Esophagus (tissue), 2 donors: ENCODE measurements around the gene ELF2. TPM values are rescaled to one million over a fixed set of nuclear protein-coding genes. Genes with fewer than 3 reads are reported as not detected.

Experiments
- H3K27ac ChIP-seq, 2 donors: one replicate each; pipeline ENCODE4 v1.5.1; 2013; ENCODE audit warnings: low read depth in 2 of 2, mild to moderate bottlenecking in 2 of 2, inconsistent platforms in 1 of 2, low read length in 1 of 2, moderate library complexity in 1 of 2
- H3K27me3 ChIP-seq, 2 donors: one replicate each; pipeline ENCODE4 v1.6.1; 2013; ENCODE audit warnings: low read length in 2 of 2, control low read depth in 1 of 2, mild to moderate bottlenecking in 1 of 2; ENCODE audit not compliant: insufficient read depth in 2 of 2, control insufficient read depth in 1 of 2
- H3K36me3 ChIP-seq, 2 donors: one replicate each; pipeline ENCODE4 v1.6.1; 2013; ENCODE audit warnings: low read length in 1 of 2; ENCODE audit not compliant: control insufficient read depth in 2 of 2, insufficient read depth in 2 of 2
- H3K4me1 ChIP-seq, 2 donors: one replicate each; pipeline ENCODE4 v1.6.1; 2013; ENCODE audit warnings: low read length in 1 of 2; ENCODE audit not compliant: control insufficient read depth in 2 of 2, insufficient read depth in 2 of 2
- H3K4me3 ChIP-seq, 2 donors: one replicate each; pipeline ENCODE4 v1.5.1; 2013; ENCODE audit warnings: low read length in 2 of 2, mild to moderate bottlenecking in 2 of 2, low read depth in 1 of 2, moderate library complexity in 1 of 2
- H3K9me3 ChIP-seq, 2 donors: one replicate each; pipeline ENCODE4 v1.6.1; 2013; ENCODE audit warnings: mild to moderate bottlenecking in 2 of 2, low read depth in 1 of 2, low read length in 1 of 2, moderate library complexity in 1 of 2; ENCODE audit not compliant: control insufficient read depth in 2 of 2, insufficient read depth in 1 of 2
- WGBS, 2 donors: extraction: QIAGEN DNeasy Blood & Tissue Kit; methylation state at CpG; one replicate each; pipeline ENCODE4 v1.1.7; 2013; 5-methylcytosine and 5-hydroxymethylcytosine counted together
- polyA plus RNA-seq, 2 donors: library from polyadenylated mRNA; stranded (reverse); fragments of 200-250 nt; gene quantifications; one replicate each; pipeline ENCODE4 v1.2.3, GENCODE V29; 2013
- donor health status: healthy with polysubstance abuse.
- donor health status: Bipolar disorder and iron deficiency.

ELF2 gene
- polyA plus RNA-seq, 2 donors: 12.4 to 13.6 TPM

GRCh38 chr4:139018971-139019758 is 157.9 kb downstream of the ELF2 start:
- Histone ChIP-seq H3K4me1 (no peaks in the 10 kb centered on the region), H3K27ac (no peak overlapping the region), H3K4me3 (no peak overlapping the region), H3K36me3 (no peaks in the 10 kb centered on the region), H3K9me3 (no peaks in the 10 kb centered on the region), H3K27me3 (no peaks in the 10 kb centered on the region)
- WGBS, 2 donors: 83 to 85% methylated on average over 10 of the region's 10 CpGs

- H3K4me3 ChIP-seq: no peak overlapping the region
- no peak overlapping the region for H3K27ac ChIP-seq
- H3K4me1 ChIP-seq: no peaks in the 10 kb centered on the region
- H3K36me3 ChIP-seq: no peaks in the 10 kb centered on the region
- no peaks in the 10 kb centered on the region for H3K9me3 ChIP-seq
- no peaks in the 10 kb centered on the region for H3K27me3 ChIP-seq
Measured at GRCh38 chr4:139018501-139018900, 158.5 kb downstream of the ELF2 start.

DNA sequence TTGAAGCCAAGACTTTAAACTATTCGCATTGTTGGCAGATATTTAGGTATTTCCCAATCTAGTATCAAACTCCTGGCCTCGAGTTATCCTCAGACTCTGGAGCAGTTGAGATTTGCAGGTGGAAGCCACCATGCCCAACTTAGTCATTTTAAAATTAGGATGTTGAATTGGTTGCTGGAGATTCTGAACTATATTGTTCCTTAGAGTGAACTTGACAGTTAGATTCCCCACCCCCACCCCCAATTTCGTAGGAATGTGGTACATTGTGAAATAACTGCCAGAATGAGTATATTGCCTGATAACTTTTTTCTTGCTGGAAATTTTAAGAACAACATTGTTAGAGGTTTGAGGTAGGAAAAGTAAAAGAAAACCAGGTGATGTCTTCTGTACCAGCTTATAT is 159.2 kb downstream of the ELF2 start:
- no peaks in the 10 kb centered on the region for H3K9me3 ChIP-seq
- H3K27ac ChIP-seq: no peak overlapping the region
- no peaks in the 10 kb centered on the region for H3K36me3 ChIP-seq
- no peaks in the 10 kb centered on the region for H3K27me3 ChIP-seq
- no peak overlapping the region for H3K4me3 ChIP-seq
- no peaks in the 10 kb centered on the region for H3K4me1 ChIP-seq
- WGBS, 2 donors: 57 to 61% methylated on average over 3 of the region's 3 CpGs

- H3K27me3 ChIP-seq: no peaks in the 10 kb centered on the region
- 0% methylated on average over 35 to 55 of the region's 55 CpGs for WGBS, 2 donors
- no peaks in the 10 kb centered on the region for H3K4me1 ChIP-seq
- no peaks in the 10 kb centered on the region for H3K36me3 ChIP-seq
- peak overlapping the region; percentile 77 to 78 for H3K4me3 ChIP-seq
- H3K9me3 ChIP-seq: no peaks in the 10 kb centered on the region
- H3K27ac ChIP-seq: peak overlapping the region; percentile 84 to 91
Measured at GRCh38 chr4:139015948-139016471, 161.0 kb downstream of the ELF2 start.

DNA sequence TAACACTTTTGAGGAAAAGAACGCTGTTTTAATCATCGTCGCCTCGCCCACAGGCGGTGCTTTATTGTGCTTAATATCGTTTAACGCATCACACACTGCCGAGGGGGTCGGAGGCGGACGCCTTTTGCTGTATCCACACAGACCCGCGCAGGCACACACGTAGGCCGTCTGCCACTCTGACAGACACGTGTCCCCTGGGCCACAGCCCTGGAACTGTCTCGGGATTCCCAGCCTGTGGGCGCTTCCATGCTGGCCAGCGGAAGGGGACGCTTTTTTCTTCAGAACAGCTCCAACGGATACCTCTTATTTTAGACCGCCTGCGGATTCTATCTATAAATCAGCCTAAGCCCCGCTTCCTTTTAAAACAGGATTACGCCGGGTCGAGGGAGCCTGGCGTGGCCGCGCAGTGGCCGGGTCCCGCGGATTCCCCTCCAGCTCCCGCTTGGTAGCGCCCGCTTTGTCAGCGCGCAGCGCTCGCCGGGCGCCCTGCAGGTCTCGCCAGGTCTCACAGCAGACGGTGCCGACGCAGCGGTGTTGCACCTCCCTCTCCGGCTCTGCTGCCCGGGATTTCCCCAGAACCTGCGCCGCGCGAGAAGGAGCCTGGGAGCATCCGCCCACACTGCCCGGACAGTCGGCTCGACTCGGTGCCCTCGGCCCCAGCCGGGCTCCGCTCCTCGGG is 161.6 kb downstream of the ELF2 start, which contains the start of gene NOCT:
NOCT (plus strand) TSS at position 513 of the 679 bp plus-strand sequence. CDS start 201 bp downstream, outside the sequence.
- H3K27ac ChIP-seq: peak within 1 kb of the TSS; percentile 84 to 91
- no peaks in the 10 kb centered on the region for H3K4me1 ChIP-seq
- no peaks in the 10 kb centered on the region for H3K9me3 ChIP-seq
- no peaks in the 10 kb centered on the region for H3K36me3 ChIP-seq
- no peaks in the 10 kb centered on the region for H3K27me3 ChIP-seq
- 0% methylated on average over 62 of the region's 62 CpGs for WGBS, 2 donors
- H3K4me3 ChIP-seq: peak within 1 kb of the TSS; percentile 77 to 78

GRCh38 chr4:139014371-139015268 is 162.4 kb downstream of the ELF2 start:
- H3K4me3 ChIP-seq: peak overlapping the region; percentile 35 to 78
- H3K27ac ChIP-seq: peak overlapping the region; percentile 84 to 91

DNA sequence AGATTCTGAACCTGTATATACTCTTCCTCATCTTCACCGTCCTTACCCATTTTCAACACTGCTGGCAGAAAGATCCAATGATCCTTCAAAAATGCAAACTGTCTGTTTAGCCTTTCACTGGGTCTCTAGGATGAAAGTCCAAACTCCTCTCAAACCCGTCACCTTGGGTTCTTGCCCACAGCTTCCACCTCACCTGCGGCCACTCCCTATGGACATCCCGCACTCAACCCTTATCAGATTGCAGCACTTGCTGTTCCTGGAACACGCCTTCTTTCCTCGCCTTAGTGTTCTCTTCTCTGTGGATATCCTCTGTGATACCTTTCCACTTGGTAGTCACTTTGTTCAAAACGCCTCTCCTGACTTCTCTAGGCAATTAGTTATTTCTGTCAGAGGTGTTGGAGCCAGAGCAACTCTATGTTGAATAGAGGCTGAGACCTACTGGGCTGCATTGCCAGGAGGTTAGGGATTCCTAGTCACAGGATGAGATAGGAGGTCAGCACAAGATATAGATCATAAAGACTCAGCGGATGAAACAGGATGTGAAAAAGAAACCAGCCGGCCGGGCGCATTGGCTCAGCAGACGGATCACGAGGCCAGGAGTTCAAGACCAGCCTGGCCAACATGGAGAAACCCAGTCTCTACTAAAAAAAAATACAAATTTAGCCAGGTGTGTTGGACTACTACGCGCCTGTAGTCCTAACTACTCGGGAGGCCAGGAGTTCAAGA is 165.6 kb downstream of the ELF2 start:
- no peak overlapping the region for H3K27ac ChIP-seq

More at GRCh38 chr4:139014371-139015268, 162.4 kb downstream of the ELF2 start:
- H3K9me3 ChIP-seq: no peaks in the 10 kb centered on the region
- no peaks in the 10 kb centered on the region for H3K36me3 ChIP-seq
- WGBS, 2 donors: 16 to 22% methylated on average over 9 of the region's 9 CpGs
- no peaks in the 10 kb centered on the region for H3K27me3 ChIP-seq
- no peaks in the 10 kb centered on the region for H3K4me1 ChIP-seq

DNA sequence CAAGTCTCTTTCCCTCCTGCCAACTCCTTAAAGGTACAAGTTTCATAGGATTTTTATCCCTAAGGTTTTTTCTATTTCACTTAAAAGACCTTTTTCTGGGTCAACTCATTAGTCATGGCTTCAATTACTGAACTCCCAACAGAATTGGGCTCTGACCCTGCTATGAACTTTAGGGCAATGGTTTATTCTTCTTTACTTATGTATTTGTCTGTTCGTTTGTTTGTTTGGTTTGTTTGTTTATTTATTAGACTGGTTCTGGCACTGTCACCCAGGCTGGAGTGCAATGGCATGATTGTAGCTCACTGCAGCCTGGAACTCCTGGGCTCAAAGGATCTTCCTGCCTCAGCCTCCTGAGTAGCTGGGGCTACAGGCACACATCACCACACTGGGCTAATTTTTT is 167.3 kb downstream of the ELF2 start:
- no peaks in the 10 kb centered on the region for H3K27me3 ChIP-seq
- H3K4me3 ChIP-seq: no peak overlapping the region
- H3K36me3 ChIP-seq: no peaks in the 10 kb centered on the region
- no peaks in the 10 kb centered on the region for H3K9me3 ChIP-seq
- WGBS, 2 donors: 46 to 47% methylated on average over 1 of the region's 1 CpG
- no peak overlapping the region for H3K27ac ChIP-seq
- no peaks in the 10 kb centered on the region for H3K4me1 ChIP-seq

More for the DNA sequence above, 165.6 kb downstream of the ELF2 start:
- Histone ChIP-seq H3K9me3 (no peaks in the 10 kb centered on the region), H3K4me1 (no peaks in the 10 kb centered on the region), H3K36me3 (no peaks in the 10 kb centered on the region), H3K4me3 (no peak overlapping the region), H3K27me3 (no peaks in the 10 kb centered on the region)
- 82 to 87% methylated on average over 16 of the region's 16 CpGs for WGBS, 2 donors
